GM21723 (cell line): ENCODE data around the gene CAMK4.

Experiments used
- ATAC-seq: cut with Tn5 transposase; IDR thresholded peaks from one replicate; pipeline ENCODE4 v1.9.1; 2021; ENCODE audit warnings: mild to moderate bottlenecking, moderate library complexity; ENCODE audit not compliant: unreplicated experiment

The CAMK4 gene

GRCh38 chr5:111223787-111224560, at the start of gene CAMK4:
CAMK4 (plus strand) TSS chr5:111224384; CDS start chr5:111224484, 100 bp downstream.
- ATAC-seq: peak; percentile 76

- no peak for ATAC-seq
Observed at GRCh38 chr5:111183064-111183463, 41.1 kb upstream of the CAMK4 start.

- no peak for ATAC-seq
Observed at GRCh38 chr5:111187079-111187478, 37.1 kb upstream of the CAMK4 start.

- no peak for ATAC-seq
Observed at GRCh38 chr5:111194053-111194452, 30.1 kb upstream of the CAMK4 start.

- no peak for ATAC-seq
Observed at GRCh38 chr5:111194925-111195324, 29.3 kb upstream of the CAMK4 start.

GRCh38 chr5:111197523-111197922, 26.7 kb upstream of the CAMK4 start:
- no peak for ATAC-seq

- no peak for ATAC-seq
Observed at GRCh38 chr5:111198281-111198966, 25.8 kb upstream of the CAMK4 start.

- ATAC-seq: no peak
Observed at GRCh38 chr5:111200828-111201227, 23.4 kb upstream of the CAMK4 start.

- ATAC-seq: no peak
Observed at GRCh38 chr5:111201705-111202104, 22.5 kb upstream of the CAMK4 start.

GRCh38 chr5:111211341-111211740, 12.8 kb upstream of the CAMK4 start:
- ATAC-seq: peak; percentile 92

GRCh38 chr5:111214052-111214742, 10.0 kb upstream of the CAMK4 start:
- ATAC-seq: no peak

- ATAC-seq: no peak
Observed at GRCh38 chr5:111215971-111216370, 8.2 kb upstream of the CAMK4 start.

GRCh38 chr5:111221139-111221538, 3.0 kb upstream of the CAMK4 start:
- ATAC-seq: no peak

- no peak for ATAC-seq
Observed at GRCh38 chr5:111223101-111223786, 940 bp upstream of the CAMK4 start.

GRCh38 chr5:111224561-111225345, 569 bp downstream of the CAMK4 start:
- peak; percentile 30 for ATAC-seq

GRCh38 chr5:111225926-111226325, 1.7 kb downstream of the CAMK4 start:
- peak; percentile 29 for ATAC-seq

GRCh38 chr5:111226556-111226955, 2.4 kb downstream of the CAMK4 start:
- ATAC-seq: no peak

- no peak for ATAC-seq
Observed at GRCh38 chr5:111227226-111227782, 3.1 kb downstream of the CAMK4 start.

- ATAC-seq: no peak
Observed at GRCh38 chr5:111227801-111228200, 3.6 kb downstream of the CAMK4 start.
